IPS DF 6.9 (cell line): ENCODE data around the gene PKD1.
A peak's percentile ranks its signal among the peaks of the same experiment; 100 is the strongest.

Source experiments
- DNase-seq: peaks from one replicate; pipeline ENCODE4 v3.0.0-alpha.2; 2013; ENCODE audit warnings: low read depth, low spot score
- H3K27ac ChIP-seq: one replicate; pipeline ENCODE4 v1.5.1; 2013; ENCODE audit warnings: low read length, control low read depth
- H3K27me3 ChIP-seq: 2 replicates; pipeline ENCODE4 v1.6.1; 2013; ENCODE audit warnings: mild to moderate bottlenecking, low read length; ENCODE audit not compliant: control insufficient read depth, insufficient read depth
- H3K36me3 ChIP-seq: 2 replicates; pipeline ENCODE4 v1.6.1; 2013; ENCODE audit warnings: low read length; ENCODE audit not compliant: control insufficient read depth, insufficient read depth
- H3K4me1 ChIP-seq: 2 replicates; pipeline ENCODE4 v1.6.1; 2013; ENCODE audit warnings: low read length; ENCODE audit not compliant: control insufficient read depth, insufficient read depth
- H3K4me3 ChIP-seq: 2 replicates; pipeline ENCODE4 v1.5.1; 2013; ENCODE audit warnings: mild to moderate bottlenecking, low read length
- H3K9me3 ChIP-seq: 2 replicates; pipeline ENCODE4 v1.6.1; 2013; ENCODE audit warnings: low read length, inconsistent platforms; ENCODE audit not compliant: control insufficient read depth, insufficient read depth
- WGBS: extraction: QIAGEN DNeasy Blood & Tissue Kit; methylation state at CpG from one replicate; pipeline ENCODE4 v1.1.7; 2013; ENCODE audit warnings: mixed read lengths, missing lambda C conversion rate; ENCODE audit not compliant: insufficient read length, insufficient coverage; 5-methylcytosine and 5-hydroxymethylcytosine counted together

Gene PKD1

GRCh38 chr16:2095315-2095853 is 40.3 kb downstream of the PKD1 start:
- Histone ChIP-seq H3K9me3 (no peaks in the 10 kb centered on the region), H3K4me1 (peaks cover 5% of the 10 kb centered on the region), H3K4me3 (no peak overlapping the region), H3K27me3 (no peaks in the 10 kb centered on the region), H3K27ac (no peak overlapping the region), H3K36me3 (peaks cover 6% of the 10 kb centered on the region)
- no CpG with 5 or more reads among the region's 26 CpGs for WGBS
- DNase-seq = no peak

- Histone ChIP-seq H3K9me3 (no peaks in the 10 kb centered on the region), H3K27me3 (no peaks in the 10 kb centered on the region), H3K4me3 (no peak overlapping the region), H3K27ac (no peak overlapping the region), H3K36me3 (peaks cover 4% of the 10 kb centered on the region), H3K4me1 (peaks cover 6% of the 10 kb centered on the region)
- no CpG with 5 or more reads among the region's 15 CpGs for WGBS
- DNase-seq = no peak
Measured at GRCh38 chr16:2093793-2094192, 41.9 kb downstream of the PKD1 start.

DNA sequence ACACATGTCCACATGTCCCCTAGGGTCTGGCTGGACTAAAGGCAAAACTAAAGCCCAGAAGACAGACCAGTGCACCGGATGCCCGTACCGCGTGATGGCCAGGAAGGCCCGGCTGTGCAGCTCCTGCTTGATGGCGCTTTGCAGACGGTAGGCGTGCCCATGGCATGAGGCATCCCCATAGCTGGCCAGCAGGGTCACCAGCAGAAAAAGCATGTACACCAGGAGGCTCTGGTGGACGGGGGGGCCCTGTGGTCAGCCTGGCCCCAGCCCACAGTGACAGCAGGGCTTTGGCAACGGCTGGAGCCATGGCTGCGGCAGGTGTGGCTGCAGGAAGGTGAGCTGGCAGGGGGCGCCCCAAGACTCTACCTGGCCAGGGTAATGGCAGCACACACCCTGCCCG is 42.8 kb downstream of the PKD1 start:
- peaks cover 9% of the 10 kb centered on the region for H3K36me3 ChIP-seq
- H3K4me3 ChIP-seq = no peak overlapping the region
- H3K9me3 ChIP-seq = no peaks in the 10 kb centered on the region
- H3K27me3 ChIP-seq = no peaks in the 10 kb centered on the region
- no peak overlapping the region for H3K27ac ChIP-seq
- no CpG with 5 or more reads among the region's 13 CpGs for WGBS
- no peak for DNase-seq
- H3K4me1 ChIP-seq = peaks cover 6% of the 10 kb centered on the region

DNA sequence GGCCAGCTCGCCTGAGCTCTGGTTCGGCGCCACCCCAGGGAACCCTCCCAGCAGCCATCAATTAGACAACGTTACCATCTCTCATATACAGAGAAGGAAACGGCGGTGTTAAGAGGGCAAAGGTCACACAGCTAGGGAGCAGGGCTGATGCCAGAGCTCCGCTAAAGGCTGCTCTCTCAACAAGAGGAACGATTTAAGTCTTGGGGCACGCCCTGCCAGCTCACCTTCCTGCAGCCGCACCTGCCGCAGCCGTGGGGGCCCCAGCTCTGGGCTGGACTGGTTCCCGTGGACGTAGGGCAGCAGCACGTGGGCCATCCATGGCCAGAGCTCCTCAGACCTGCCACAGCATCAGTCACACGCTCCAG is 43.5 kb downstream of the PKD1 start:
- Histone ChIP-seq H3K4me3 (no peak overlapping the region), H3K4me1 (peaks cover 6% of the 10 kb centered on the region), H3K27me3 (no peaks in the 10 kb centered on the region), H3K27ac (no peak overlapping the region), H3K9me3 (no peaks in the 10 kb centered on the region), H3K36me3 (peaks cover 13% of the 10 kb centered on the region)
- no peak for DNase-seq
- no CpG with 5 or more reads among the region's 16 CpGs for WGBS

DNA sequence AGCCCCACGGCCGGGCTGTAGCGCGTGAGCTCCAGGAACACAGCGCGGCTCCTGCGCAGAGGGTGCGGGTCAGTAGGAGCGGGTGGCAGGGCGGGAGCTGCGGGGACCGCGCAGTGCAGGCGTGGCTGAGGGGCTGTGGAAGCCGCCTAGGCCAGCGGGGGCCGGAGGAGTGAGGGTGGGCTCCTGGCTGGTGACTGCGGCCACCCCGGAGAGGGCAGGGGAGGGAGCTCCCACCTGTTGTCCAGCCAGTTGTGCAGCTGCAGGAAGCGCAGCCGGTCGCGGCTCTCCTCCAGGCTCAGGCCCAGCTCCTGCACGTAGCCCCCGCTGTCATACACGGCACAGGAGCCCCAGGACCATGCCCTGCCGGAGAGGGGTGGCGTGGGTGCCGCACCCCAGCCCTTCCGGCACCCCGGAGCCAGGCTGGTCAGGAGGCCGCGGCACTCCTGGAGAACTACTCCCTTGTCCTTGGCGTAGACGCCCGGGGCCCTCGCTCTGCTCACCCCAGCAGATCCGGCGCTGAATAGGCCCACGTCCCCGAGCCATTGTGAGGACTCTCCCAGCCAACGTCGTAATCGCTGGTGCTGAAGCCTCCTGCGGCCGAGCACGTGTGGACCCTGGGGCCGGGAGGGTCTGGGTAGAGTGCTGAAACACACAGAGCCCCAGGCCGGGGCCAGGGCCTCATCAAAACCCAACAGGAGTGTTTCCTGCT is 44.0 kb downstream of the PKD1 start:
- Histone ChIP-seq H3K9me3 (no peaks in the 10 kb centered on the region), H3K27me3 (no peaks in the 10 kb centered on the region), H3K27ac (no peak overlapping the region), H3K36me3 (peaks cover 18% of the 10 kb centered on the region), H3K4me3 (peak overlapping the region; percentile 41; the same call in 1 of the 2 replicates), H3K4me1 (peaks cover 6% of the 10 kb centered on the region)
- no peak for DNase-seq
- WGBS = no CpG with 5 or more reads among the region's 49 CpGs

- H3K36me3 ChIP-seq = peaks cover 21% of the 10 kb centered on the region
- no peak overlapping the region for H3K27ac ChIP-seq
- no peaks in the 10 kb centered on the region for H3K9me3 ChIP-seq
- no CpG with 5 or more reads among the region's 101 CpGs for WGBS
- peak; percentile 35 for DNase-seq
- peaks cover 6% of the 10 kb centered on the region for H3K4me1 ChIP-seq
- H3K27me3 ChIP-seq = no peaks in the 10 kb centered on the region
- H3K4me3 ChIP-seq = peak overlapping the region; percentile 49; the same call in 1 of the 2 replicates
Measured at GRCh38 chr16:2090777-2091546, 44.7 kb downstream of the PKD1 start.

DNA sequence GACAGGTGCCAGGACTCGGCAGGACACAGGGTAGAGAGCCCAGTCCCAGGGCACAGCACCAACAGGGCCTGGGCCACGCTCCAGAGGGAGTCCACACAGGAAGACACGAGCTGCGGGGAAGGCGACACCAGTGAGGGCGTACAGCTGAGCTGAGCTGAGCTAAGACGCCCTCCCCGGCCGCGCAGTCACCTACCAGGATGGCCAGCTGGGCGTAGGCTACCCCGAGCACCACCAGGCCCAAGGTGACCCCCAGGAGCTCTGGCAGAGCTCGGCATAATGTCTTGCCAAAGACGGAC is 45.3 kb downstream of the PKD1 start:
- no peaks in the 10 kb centered on the region for H3K27me3 ChIP-seq
- peaks cover 22% of the 10 kb centered on the region for H3K36me3 ChIP-seq
- WGBS = no CpG with 5 or more reads among the region's 14 CpGs
- H3K4me3 ChIP-seq = peak overlapping the region; percentile 49; the same call in 1 of the 2 replicates
- DNase-seq = no peak
- peaks cover 6% of the 10 kb centered on the region for H3K4me1 ChIP-seq
- H3K9me3 ChIP-seq = no peaks in the 10 kb centered on the region
- no peak overlapping the region for H3K27ac ChIP-seq

GRCh38 chr16:2089706-2090480 is 45.8 kb downstream of the PKD1 start:
- H3K4me3 ChIP-seq = no peak overlapping the region
- H3K4me1 ChIP-seq = peaks cover 6% of the 10 kb centered on the region
- no CpG with 5 or more reads among the region's 44 CpGs for WGBS
- DNase-seq = no peak
- no peaks in the 10 kb centered on the region for H3K27me3 ChIP-seq
- H3K27ac ChIP-seq = no peak overlapping the region
- peaks cover 22% of the 10 kb centered on the region for H3K36me3 ChIP-seq
- H3K9me3 ChIP-seq = no peaks in the 10 kb centered on the region

- no peaks in the 10 kb centered on the region for H3K9me3 ChIP-seq
- no CpG with 5 or more reads among the region's 20 CpGs for WGBS
Measured at GRCh38 chr16:2088759-2089358, 46.8 kb downstream of the PKD1 start.

More at GRCh38 chr16:2088759-2089358, 46.8 kb downstream of the PKD1 start:
- peaks cover 22% of the 10 kb centered on the region for H3K36me3 ChIP-seq
- H3K4me3 ChIP-seq = no peak overlapping the region
- no peak overlapping the region for H3K27ac ChIP-seq
- DNase-seq = no peak
- no peaks in the 10 kb centered on the region for H3K27me3 ChIP-seq
- H3K4me1 ChIP-seq = peaks cover 6% of the 10 kb centered on the region
